ENCODE measurements around the gene PFN3.

GRCh38 chr5:177373806-177374205 is 26.7 kb downstream of the PFN3 start:
- TF ChIP-seq POLR2A (IDR thresholded peaks at IDR 0.05) (no peak), CTCF (IDR thresholded peaks at IDR 0.05) (no peak), POLR2AphosphoS5 (IDR thresholded peaks at IDR 0.05; ENCODE audit: insufficient read depth in 1 of 2, low read depth in 1 of 2) (no peak)

Data from vagina (tissue), 2 donors.